NCI-H1417 treated with DMSO at 0.1 percent for 48 hours (cell line): Measurements from ENCODE around the gene ENTPD7.

Source experiments
- DNase-seq: peaks from one replicate; lab custom pipeline; 2025; lab: John Stamatoyannopoulos, UW

Gene ENTPD7

GRCh38 chr10:99648717-99649116, 10.6 kb upstream of the ENTPD7 start:
- no peak for DNase-seq

- no peak for DNase-seq
Observed at GRCh38 chr10:99652800-99653390, 6.4 kb upstream of the ENTPD7 start.

GRCh38 chr10:99654390-99655175, 4.7 kb upstream of the ENTPD7 start:
- no peak for DNase-seq

- DNase-seq = no peak
Observed at GRCh38 chr10:99656199-99657064, 2.9 kb upstream of the ENTPD7 start.

- DNase-seq = no peak
Observed at GRCh38 chr10:99658622-99659030, 683 bp upstream of the ENTPD7 start.

- DNase-seq = no peak
Observed at GRCh38 chr10:99659868-99660366, 608 bp downstream of the ENTPD7 start.

- no peak for DNase-seq
Observed at GRCh38 chr10:99660662-99661376, 1.5 kb downstream of the ENTPD7 start.

- no peak for DNase-seq
Observed at GRCh38 chr10:99661377-99661763, 2.1 kb downstream of the ENTPD7 start.

GRCh38 chr10:99665304-99665703, 6.0 kb downstream of the ENTPD7 start:
- DNase-seq = no peak

GRCh38 chr10:99667108-99667751, 7.9 kb downstream of the ENTPD7 start:
- no peak for DNase-seq

GRCh38 chr10:99671386-99671785, 12.1 kb downstream of the ENTPD7 start:
- no peak for DNase-seq

GRCh38 chr10:99672884-99673283, 13.6 kb downstream of the ENTPD7 start:
- no peak for DNase-seq

- no peak for DNase-seq
Observed at GRCh38 chr10:99673492-99673891, 14.2 kb downstream of the ENTPD7 start.

- DNase-seq = no peak
Observed at GRCh38 chr10:99674762-99675161, 15.5 kb downstream of the ENTPD7 start.

GRCh38 chr10:99676426-99676825, 17.1 kb downstream of the ENTPD7 start:
- no peak for DNase-seq

GRCh38 chr10:99676895-99677294, 17.6 kb downstream of the ENTPD7 start:
- DNase-seq = no peak

GRCh38 chr10:99678921-99679320, 19.6 kb downstream of the ENTPD7 start:
- no peak for DNase-seq

- DNase-seq = no peak
Observed at GRCh38 chr10:99681553-99681952, 22.2 kb downstream of the ENTPD7 start.

- no peak for DNase-seq
Observed at GRCh38 chr10:99682032-99682431, 22.7 kb downstream of the ENTPD7 start.

GRCh38 chr10:99682752-99683151, 23.4 kb downstream of the ENTPD7 start:
- no peak for DNase-seq

- no peak for DNase-seq
Observed at GRCh38 chr10:99685597-99685967, 26.3 kb downstream of the ENTPD7 start.

GRCh38 chr10:99689461-99689860, 30.2 kb downstream of the ENTPD7 start:
- no peak for DNase-seq
